Uterus (tissue), 2 donors: ENCODE data around the gene PCDHA4.

Experiments used
- CTCF ChIP-seq, 4 experiments: fragments of 200-600 bp in 2 of 4; fragments of 450-650 bp in 2 of 4; sonication (generic) in 2 of 4; IDR thresholded peaks; one replicate each; pipeline ENCODE4 v1.5.1; 2016 to 2019; ENCODE audit warnings: antibody characterized with exemption in 4 of 4, mild to moderate bottlenecking in 2 of 4, moderate library complexity in 1 of 4
- POLR2A ChIP-seq, 2 donors: fragments of 450-650 bp; IDR thresholded peaks; one replicate each; pipeline ENCODE4 v1.6.1; 2016; ENCODE audit warnings: antibody characterized with exemption in 2 of 2, mild to moderate bottlenecking in 1 of 2, moderate library complexity in 1 of 2

GRCh38 chr5:140823475-140823874 lies 16.6 kb downstream of the PCDHA4 start:
- no peak for TF ChIP-seq CTCF (IDR thresholded peaks at IDR 0.05)
- TF ChIP-seq POLR2A (IDR thresholded peaks at IDR 0.05) = no peak
